ENCODE results near the gene PCSK7.

Gene PCSK7

DNA sequence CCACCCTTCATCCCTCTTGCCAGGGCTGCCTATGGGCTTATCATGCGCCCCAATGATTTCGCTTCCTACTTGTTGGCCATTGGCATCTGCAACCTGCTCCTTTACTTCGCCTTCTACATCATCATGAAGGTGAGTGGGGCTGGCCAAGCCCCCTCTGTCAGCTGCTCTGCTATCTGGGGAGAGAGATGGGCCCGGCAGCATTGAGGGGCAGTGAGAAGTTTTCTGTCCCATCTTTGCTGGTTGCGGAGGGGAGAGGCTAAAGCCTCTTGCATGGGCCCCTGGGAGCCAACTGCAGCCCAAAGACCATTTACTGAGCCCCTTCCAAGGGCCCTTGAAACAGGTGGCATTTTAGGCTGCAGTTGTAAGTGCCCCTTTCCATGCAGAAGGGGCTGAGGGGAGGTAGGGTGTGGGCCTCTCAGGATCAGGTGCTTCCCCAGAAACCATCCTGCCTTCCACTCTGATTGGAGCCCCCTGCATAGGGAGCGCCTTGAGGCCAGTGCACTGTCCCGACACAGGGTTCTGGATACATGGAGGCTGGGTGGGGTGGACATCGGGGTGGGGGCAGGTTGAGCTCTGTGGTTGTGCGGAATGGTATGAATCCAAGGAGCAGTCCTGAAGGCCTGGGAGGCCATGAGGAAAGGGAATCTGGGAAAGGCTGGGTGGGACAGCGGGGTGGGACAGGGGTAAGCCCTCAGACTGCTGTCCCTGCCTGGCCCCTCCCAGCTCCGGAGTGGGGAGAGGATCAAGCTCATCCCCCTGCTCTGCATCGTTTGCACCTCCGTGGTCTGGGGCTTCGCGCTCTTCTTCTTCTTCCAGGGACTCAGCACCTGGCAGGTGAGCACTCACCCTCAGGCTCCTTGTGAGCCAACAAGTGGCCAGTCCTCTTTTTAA is 38.5 kb downstream of the PCSK7 start:
- no peak for TF ChIP-seq CTCF (IDR thresholded peaks at IDR 0.05; ENCODE audit: low read depth, low read length)

DNA sequence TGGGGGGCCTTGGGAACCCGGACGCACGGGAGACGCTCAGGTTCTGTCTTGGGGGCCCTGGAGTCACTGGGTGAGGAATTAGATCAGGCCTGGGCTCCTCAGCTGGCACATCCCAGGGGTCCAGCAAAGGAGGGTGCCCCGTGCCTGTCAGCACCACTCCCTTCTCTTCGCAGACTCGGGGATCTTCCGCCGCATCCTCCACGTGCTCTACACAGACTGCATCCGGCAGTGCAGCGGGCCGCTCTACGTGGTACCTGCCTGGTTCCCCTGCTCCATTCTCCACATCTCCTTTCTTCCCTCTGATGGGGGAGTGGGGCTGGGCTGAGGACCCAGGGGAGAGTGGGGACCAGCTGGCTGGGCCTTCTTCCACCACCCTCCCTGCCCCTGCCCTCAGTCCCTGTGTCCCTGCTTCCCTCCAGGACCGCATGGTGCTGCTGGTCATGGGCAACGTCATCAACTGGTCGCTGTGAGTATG is 39.4 kb downstream of the PCSK7 start:
- no peak overlapping the region for H3K4me3 ChIP-seq (ENCODE audit: low read depth, low read length)
- no peak for TF ChIP-seq CTCF (IDR thresholded peaks at IDR 0.05; ENCODE audit: low read depth, low read length)

More for the DNA sequence above, 38.5 kb downstream of the PCSK7 start:
- no peak overlapping the region for H3K4me3 ChIP-seq (ENCODE audit: low read depth, low read length)

GRCh38 chr11:117191680-117192400 is 40.0 kb downstream of the PCSK7 start:
- no peak overlapping the region for H3K4me3 ChIP-seq (ENCODE audit: low read depth, low read length)
- TF ChIP-seq CTCF (IDR thresholded peaks at IDR 0.05; ENCODE audit: low read depth, low read length), result no peak

DNA sequence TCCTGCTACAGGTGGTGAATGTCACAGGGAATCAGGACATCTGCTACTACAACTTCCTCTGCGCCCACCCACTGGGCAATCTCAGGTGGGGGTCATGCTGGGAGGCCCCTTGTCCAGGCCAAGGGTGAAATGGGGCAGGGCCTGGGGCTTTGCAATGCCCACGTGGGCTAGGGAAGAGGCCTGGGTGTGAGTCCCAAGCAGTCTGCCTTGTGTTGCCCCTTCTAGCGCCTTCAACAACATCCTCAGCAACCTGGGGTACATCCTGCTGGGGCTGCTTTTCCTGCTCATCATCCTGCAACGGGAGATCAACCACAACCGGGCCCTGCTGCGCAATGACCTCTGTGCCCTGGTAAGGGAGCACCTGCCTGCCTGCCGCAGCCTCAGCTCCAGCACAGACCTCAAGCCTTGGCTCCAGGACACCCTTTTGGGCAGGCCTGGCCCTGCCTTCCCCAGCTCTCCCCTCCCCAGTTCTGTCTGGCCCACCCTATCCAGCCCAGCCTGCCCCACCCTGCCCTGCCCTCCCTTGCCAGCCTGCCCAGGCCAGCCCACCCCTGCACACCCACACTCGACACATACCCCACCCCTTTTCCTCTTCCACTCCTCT is 41.8 kb downstream of the PCSK7 start:
- H3K4me3 ChIP-seq (ENCODE audit: low read depth, low read length), result no peak overlapping the region
- no peak for TF ChIP-seq CTCF (IDR thresholded peaks at IDR 0.05; ENCODE audit: low read depth, low read length)

DNA sequence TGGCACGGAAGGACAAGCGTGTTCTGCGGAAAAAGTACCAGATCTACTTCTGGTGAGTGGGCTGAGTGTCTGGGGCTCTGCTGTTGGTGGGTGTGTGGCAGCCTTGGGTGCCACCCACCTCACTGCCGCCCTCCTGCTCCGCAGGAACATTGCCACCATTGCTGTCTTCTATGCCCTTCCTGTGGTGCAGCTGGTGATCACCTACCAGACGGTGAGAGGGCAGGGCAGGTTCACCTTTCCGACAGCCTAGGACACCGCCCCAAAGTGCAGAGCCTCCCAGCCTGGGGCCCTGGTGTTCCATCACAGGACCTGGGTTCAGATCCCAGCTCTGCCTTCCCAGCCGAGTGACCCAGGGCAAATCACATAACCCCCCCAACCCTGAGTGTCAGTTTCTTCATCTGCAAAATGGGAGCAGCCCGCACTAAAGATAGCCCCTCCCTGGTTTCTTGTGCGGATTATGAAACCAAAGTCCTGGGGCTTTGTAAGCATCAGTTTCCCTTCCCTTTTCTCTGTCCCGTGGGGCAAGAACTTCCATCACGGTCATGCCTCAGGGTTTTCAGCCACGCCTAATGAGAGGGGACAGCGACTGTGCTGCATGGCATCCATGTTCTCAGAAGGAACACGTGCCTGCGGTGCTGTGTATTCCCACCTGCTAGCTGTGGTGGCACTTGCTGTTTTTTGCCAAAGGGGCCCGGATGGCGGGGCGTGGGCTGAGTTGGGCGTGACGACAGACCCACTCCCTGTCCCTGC is 42.5 kb downstream of the PCSK7 start:
- no peak for TF ChIP-seq CTCF (IDR thresholded peaks at IDR 0.05; ENCODE audit: low read depth, low read length)
- no peak overlapping the region for H3K4me3 ChIP-seq (ENCODE audit: low read depth, low read length)

DNA sequence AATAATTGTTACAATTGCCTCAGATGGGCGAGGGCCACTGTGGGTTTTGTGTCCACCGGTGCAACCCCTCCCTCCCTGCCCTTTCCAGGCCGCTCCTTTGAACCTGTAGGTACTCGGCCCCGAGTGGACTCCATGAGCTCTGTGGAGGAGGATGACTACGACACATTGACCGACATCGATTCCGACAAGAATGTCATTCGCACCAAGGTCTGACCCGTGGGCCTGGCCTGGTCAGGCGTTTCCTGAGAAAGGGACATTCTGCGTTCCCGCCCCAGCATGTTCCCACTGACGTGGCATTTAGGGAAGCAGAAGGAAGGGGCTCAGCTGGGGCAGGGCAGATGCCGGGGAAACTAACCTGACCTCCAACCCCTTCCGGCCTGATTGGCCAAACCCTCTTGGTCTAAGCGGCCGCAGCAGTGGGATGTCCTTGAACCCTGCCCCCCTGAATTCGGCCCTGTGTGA is 43.2 kb downstream of the PCSK7 start:
- no peak overlapping the region for H3K4me3 ChIP-seq (ENCODE audit: low read depth, low read length)
- no peak for TF ChIP-seq CTCF (IDR thresholded peaks at IDR 0.05; ENCODE audit: low read depth, low read length)

Data from WI38 (cell line).